GM13977 (cell line): ENCODE measurements around the gene RSU1.
"Not testable (repeated sequence)": the region's sequence is repeated elsewhere in the genome, so short reads cannot be mapped to it uniquely, and the experiment has no call there.

ENCODE experiments used
- DNase-seq: peaks from one replicate; pipeline ENCODE4 v3.0.0; 2012; ENCODE audit warnings: low spot score
- CTCF ChIP-seq: IDR thresholded peaks from 2 replicates; pipeline ENCODE4 v1.5.1; 2012; ENCODE audit warnings: mild to moderate bottlenecking, control low read depth; ENCODE audit not compliant: insufficient read depth; ENCODE audit errors: extremely low read depth, missing control alignments
- in situ Hi-C: fragments of 300-500 bp; cut with MboI; formaldehyde crosslinking; loops from one replicate; pipeline ENCODE4 v1.12.0; 2022; ENCODE audit warnings: low sequenced_read_pairs, low pct_unique_long_range_greater_than_20kb, mixed read lengths, inconsistent platforms; ENCODE audit not compliant: unreplicated experiment

RSU1 gene

GRCh38 chr10:16828114-16828568 lies 10.9 kb upstream of the RSU1 start:
- in situ Hi-C loops, result loop anchor here (25.0 kb wide), 1 partner anchor 609 kb away; no protein-coding TSS in a partner anchor
- peak; percentile 53 for TF ChIP-seq CTCF
- peak; percentile 26 for DNase-seq

- in situ Hi-C loops, result loop anchor here (25.0 kb wide), 1 partner anchor 610 kb away; no protein-coding TSS in a partner anchor
- not testable (repeated sequence) for DNase-seq
Measured at GRCh38 chr10:16827474-16827873, 10.2 kb upstream of the RSU1 start.

- TF ChIP-seq CTCF, result no peak
- in situ Hi-C loops, result loop anchor here (25.0 kb wide), 1 partner anchor 936 kb away; no protein-coding TSS in a partner anchor
- no peak for DNase-seq
Measured at GRCh38 chr10:16822726-16823360, 5.6 kb upstream of the RSU1 start.

GRCh38 chr10:16822027-16822426 lies 4.8 kb upstream of the RSU1 start:
- in situ Hi-C loops, result loop anchor here (25.0 kb wide), 1 partner anchor 935 kb away; no protein-coding TSS in a partner anchor
- no peak for DNase-seq
- TF ChIP-seq CTCF, result no peak

- in situ Hi-C loops, result loop anchor here (25.0 kb wide), 1 partner anchor 933 kb away; no protein-coding TSS in a partner anchor
- DNase-seq, result no peak
- TF ChIP-seq CTCF, result no peak
Measured at GRCh38 chr10:16820421-16820820, 3.2 kb upstream of the RSU1 start.

GRCh38 chr10:16820018-16820417 lies 2.8 kb upstream of the RSU1 start:
- in situ Hi-C loops, result loop anchor here (25.0 kb wide), 1 partner anchor 933 kb away; no protein-coding TSS in a partner anchor
- TF ChIP-seq CTCF, result no peak
- no peak for DNase-seq

GRCh38 chr10:16819436-16819835 lies 2.2 kb upstream of the RSU1 start:
- in situ Hi-C loops, result loop anchor here (25.0 kb wide), 1 partner anchor 932 kb away; no protein-coding TSS in a partner anchor
- no peak for TF ChIP-seq CTCF
- DNase-seq, result no peak
